GM20431 (cell line): ENCODE measurements around the gene TMEM232.

Source experiments
- in situ Hi-C: fragments of 300-500 bp; cut with MseI, MboI; formaldehyde crosslinking; loops from one replicate; pipeline ENCODE4 v1.15.0; 2020; ENCODE audit warnings: low sequenced_read_pairs; ENCODE audit not compliant: unreplicated experiment

The TMEM232 gene

GRCh38 chr5:110439296-110439695 is 287.2 kb downstream of the TMEM232 start:
- in situ Hi-C loops = no loop called here

- in situ Hi-C loops = no loop called here
These were observed 291.3 kb downstream of the TMEM232 start for GRCh38 chr5:110435207-110435606.

- in situ Hi-C loops = no loop called here
These were observed 294.9 kb downstream of the TMEM232 start for GRCh38 chr5:110431603-110432002.

DNA sequence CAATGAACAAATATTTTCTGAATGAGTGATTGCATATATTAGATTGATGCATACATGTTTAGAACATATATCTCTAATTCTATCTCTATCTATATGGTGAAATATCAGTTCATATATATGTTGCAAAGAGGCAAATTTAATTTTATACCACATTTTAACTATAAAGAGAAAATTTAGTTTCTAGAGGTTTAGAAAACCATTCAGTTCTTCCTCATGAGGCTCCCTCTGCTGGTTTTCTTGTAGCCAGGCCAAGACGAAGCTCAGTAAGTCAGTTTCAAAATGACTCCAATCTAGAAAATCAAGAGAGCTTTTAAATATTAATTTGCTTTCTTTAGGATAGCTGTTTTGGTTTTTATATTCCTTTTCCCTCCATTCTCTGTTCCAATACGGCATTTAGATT is 312.1 kb downstream of the TMEM232 start:
- in situ Hi-C loops = no loop called here

DNA sequence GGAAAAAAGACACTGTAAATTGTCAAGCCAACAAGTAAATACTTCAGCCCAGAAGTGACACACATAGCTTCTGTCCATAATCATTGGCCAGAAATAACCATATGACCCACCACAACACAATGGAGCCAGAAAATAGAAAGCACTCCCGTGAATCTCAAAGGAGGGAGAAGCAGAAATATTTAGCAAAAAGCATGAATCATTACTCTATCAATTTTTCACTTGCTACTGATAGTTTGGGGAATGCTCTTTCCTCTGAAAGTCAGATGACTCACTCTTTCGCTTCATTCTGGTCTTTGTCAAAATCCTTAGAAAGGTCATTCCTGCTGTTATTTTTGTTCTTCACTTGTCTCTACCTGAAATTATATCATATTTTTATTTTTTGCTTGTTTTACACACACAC is 312.6 kb downstream of the TMEM232 start:
- in situ Hi-C loops = no loop called here

DNA sequence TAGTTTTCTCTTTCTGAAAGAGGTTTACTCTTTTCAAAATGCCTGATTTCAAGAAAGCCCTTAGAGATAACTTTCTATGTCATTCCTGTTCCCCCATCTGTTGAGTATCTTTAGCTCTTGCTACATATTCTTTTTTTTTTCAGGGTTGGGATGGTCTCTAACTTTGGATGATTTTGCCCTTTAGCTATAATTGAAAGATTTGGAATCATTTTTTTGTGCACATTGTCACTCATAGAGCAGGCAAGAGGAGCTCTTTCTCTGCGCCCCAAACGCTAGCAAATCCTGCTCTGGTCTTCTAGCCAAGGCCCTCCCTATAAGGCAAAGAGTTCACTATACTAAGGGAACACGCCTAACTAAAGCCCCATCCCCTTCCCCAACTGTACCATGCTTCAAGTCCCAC is 316.9 kb downstream of the TMEM232 start:
- in situ Hi-C loops = no loop called here

- in situ Hi-C loops = no loop called here
These were observed 323.9 kb downstream of the TMEM232 start for GRCh38 chr5:110402562-110402961.

GRCh38 chr5:110401881-110402280 is 324.6 kb downstream of the TMEM232 start:
- in situ Hi-C loops = no loop called here

GRCh38 chr5:110398951-110399350 is 327.5 kb downstream of the TMEM232 start:
- in situ Hi-C loops = no loop called here

DNA sequence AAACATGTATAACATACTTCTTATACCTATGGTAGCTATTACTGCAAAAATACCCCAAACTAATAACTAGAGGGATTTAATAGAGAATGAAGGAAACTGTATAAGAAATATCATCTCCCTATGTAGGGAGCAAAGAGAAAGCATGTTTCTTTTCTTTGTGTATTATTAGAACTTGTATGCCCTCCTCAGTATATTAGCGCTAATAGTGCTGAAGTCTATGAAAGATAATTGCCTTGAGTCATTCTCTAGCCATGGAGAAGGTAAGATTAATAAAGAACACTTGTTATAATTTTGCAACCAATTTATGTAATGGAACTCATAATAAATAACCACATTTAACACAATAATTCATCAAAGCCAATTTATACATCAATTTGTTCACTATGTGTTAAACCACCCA is 329.2 kb downstream of the TMEM232 start:
- in situ Hi-C loops = no loop called here

DNA sequence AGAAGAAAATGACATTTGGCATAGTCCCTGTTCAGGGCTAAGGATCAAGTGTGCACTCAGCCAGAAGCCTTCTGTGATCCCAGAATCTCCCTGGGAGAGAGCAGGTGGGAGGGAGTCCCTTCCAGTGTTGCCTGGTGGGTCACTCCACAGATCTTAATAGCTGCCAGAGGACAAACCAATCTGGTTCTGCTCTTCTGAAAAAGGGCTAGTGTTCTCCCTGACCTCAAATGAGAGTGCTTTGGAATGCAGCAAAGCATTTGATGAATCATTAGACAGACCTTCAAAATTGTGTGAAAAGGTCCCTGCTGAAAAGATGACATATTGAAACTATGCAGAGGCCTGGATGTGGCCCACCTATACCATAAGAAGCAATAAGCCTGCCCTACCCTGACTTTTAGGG is 339.7 kb downstream of the TMEM232 start:
- in situ Hi-C loops = no loop called here

GRCh38 chr5:110383231-110383630 is 343.2 kb downstream of the TMEM232 start:
- in situ Hi-C loops = no loop called here

- in situ Hi-C loops = no loop called here
These were observed 348.5 kb downstream of the TMEM232 start for GRCh38 chr5:110377943-110378342.

- in situ Hi-C loops = no loop called here
These were observed 349.1 kb downstream of the TMEM232 start for GRCh38 chr5:110377361-110377760.

DNA sequence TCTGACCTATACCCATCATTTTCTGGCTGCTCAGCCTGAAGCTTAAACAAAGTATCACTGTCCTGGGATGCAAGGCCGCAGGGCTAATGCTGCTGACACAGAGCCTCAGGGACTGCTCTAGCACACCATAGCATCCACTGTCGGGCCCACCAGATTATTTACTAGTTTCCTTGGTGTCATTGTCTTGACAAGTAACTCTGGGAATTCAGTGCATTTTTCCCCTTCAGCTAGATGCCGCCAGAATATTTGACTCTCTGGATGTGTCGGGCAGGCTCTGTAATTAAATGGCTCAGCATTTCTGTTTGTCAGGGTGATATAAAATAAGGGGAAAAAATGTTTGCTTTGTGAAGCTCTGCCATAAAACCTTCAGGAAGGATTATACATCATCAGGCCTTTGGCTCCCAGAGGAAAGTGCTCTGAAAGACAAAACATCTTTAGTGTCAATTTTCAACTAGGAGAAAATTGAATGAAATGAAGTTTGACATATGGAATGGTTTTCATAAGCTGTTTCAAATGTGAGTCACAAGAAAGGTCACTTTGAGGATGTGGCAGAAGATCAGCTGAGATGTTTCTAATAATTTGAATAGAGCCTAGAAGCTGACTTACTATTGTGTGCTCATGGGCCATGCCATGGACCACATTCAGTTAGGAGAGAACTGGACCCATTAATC is 350.1 kb downstream of the TMEM232 start:
- in situ Hi-C loops = no loop called here

GRCh38 chr5:110371725-110372041 is 354.8 kb downstream of the TMEM232 start:
- in situ Hi-C loops = no loop called here

DNA sequence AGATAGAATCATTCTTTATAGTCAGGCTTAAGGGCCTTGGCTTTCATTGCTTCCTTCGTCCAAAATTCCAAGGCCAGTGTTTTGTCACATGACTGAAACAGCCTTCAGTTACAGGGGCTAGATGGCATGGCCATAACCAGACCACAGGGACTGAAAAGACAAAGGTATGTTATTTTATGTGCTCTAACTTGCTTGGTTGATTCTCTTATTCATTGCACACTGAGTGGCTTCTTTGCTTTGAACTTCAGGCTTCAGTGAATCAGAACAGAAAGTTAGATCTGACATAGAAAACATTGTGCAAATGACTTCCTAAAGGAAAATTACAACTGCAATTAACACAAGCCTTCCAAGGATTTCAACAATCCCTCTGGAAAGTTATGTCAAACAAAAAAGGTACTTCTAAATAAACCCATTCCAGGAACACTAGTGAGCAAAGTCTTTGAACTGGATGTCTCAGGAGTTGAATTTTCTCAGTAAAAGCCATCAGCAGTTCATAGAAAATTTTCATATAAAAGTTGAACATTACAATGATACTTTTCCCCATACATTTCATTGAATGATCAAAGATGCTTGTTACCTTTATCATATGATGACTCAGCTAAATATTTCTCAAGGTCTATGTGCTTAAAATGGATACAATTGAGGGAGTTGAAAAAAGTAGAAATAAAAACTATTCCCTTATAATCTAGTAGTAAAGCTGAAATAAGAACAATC is 355.3 kb downstream of the TMEM232 start:
- in situ Hi-C loops = no loop called here
